22Rv1 (cell line): ENCODE data around the gene EEIG2.

Experiments
- H3K27ac ChIP-seq: fragments of 450-650 bp; 2 replicates; pipeline ENCODE4 v1.5.1; 2017
- CTCF ChIP-seq: fragments of 450-650 bp; IDR thresholded peaks from 2 replicates; pipeline ENCODE4 v1.5.1; 2017; ENCODE audit warnings: mild to moderate bottlenecking
- ZFX ChIP-seq: fragments of 450-650 bp; IDR thresholded peaks from 2 replicates; pipeline ENCODE4 v1.6.1; 2017; ENCODE audit warnings: antibody characterized with exemption, borderline replicate concordance

Gene EEIG2

GRCh38 chr1:108591466-108591865, 31.6 kb downstream of the EEIG2 start:
- no peak overlapping the region for H3K27ac ChIP-seq
- no peak for TF ChIP-seq CTCF
- TF ChIP-seq ZFX, result no peak

GRCh38 chr1:108592030-108592759, 32.3 kb downstream of the EEIG2 start:
- TF ChIP-seq CTCF, result no peak
- no peak for TF ChIP-seq ZFX
- no peak overlapping the region for H3K27ac ChIP-seq

- no peak overlapping the region for H3K27ac ChIP-seq
- no peak for TF ChIP-seq ZFX
- no peak for TF ChIP-seq CTCF
Measured at GRCh38 chr1:108593448-108593847, 33.5 kb downstream of the EEIG2 start.

DNA sequence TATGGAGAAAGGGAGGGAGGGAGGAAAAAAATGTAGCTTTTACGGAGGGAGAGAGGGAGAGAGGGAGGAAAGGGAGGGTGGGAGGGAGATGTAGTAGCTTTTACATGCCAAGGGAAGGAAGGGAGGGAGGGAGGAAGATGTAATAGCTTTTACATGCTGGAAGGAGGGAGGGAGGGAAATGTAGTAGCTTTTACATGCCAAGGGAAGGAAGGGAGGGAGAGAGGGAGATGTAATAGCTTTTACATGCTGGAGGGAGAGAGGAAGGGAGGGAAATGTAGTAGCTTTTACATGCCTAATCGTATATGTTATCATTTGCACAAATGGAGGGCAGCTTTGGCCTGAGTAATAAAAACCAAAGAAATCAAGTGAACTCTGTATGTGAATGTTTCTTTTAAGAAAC, 35.6 kb downstream of the EEIG2 start:
- TF ChIP-seq CTCF, result no peak
- no peak for TF ChIP-seq ZFX
- H3K27ac ChIP-seq, result no peak overlapping the region

- no peak overlapping the region for H3K27ac ChIP-seq
- TF ChIP-seq CTCF, result no peak
- no peak for TF ChIP-seq ZFX
Measured at GRCh38 chr1:108597041-108597440, 37.1 kb downstream of the EEIG2 start.

DNA sequence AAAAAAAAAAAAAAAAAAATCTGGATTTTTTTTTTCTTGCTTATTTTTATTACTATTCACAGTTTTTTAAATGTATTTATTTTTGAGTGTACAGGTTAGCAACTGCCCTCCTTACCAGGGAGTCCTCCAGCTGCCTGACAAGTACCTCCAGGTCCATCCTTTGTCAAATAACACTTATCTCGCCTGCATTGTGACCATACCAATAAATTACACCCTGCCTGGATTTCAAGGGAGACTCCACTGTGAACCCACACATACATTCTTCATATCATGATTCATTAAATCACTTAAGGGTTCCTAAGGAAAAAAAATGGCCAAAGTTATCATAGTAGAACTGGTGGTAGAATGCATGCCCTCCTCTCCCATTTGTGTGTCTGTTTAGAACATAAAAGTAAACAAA, 38.4 kb downstream of the EEIG2 start:
- no peak overlapping the region for H3K27ac ChIP-seq
- TF ChIP-seq ZFX (no peak), CTCF (no peak)

- no peak overlapping the region for H3K27ac ChIP-seq
- TF ChIP-seq CTCF, result no peak
- TF ChIP-seq ZFX, result no peak
Measured at GRCh38 chr1:108600504-108600903, 40.6 kb downstream of the EEIG2 start.
